Type B pancreatic cell (in vitro differentiated cells): ENCODE measurements around the gene MBD3. TPM values are rescaled to one million over a fixed set of nuclear protein-coding genes. Genes with fewer than 3 reads are reported as not detected.
"Not testable (repeated sequence)": the region's sequence is repeated elsewhere in the genome, so short reads cannot be mapped to it uniquely, and the experiment has no call there.

Experiments
- DNase-seq: peaks from one replicate; pipeline ENCODE4 v3.0.0; 2021; ENCODE audit warnings: mixed read lengths; ENCODE audit not compliant: unreplicated experiment; ENCODE audit errors: extremely low spot score
- H3K27ac Mint-ChIP-seq: 2 replicates; pipeline ENCODE4 v1.8.0; 2021; ENCODE audit warnings: mild to moderate bottlenecking, mixed read lengths
- H3K27me3 Mint-ChIP-seq: 2 replicates; pipeline ENCODE4 v1.8.0; 2021; ENCODE audit warnings: mixed read lengths
- H3K36me3 Mint-ChIP-seq: 2 replicates; pipeline ENCODE4 v1.8.0; 2021; ENCODE audit warnings: mixed read lengths
- H3K4me1 Mint-ChIP-seq: one replicate; pipeline ENCODE4 v1.8.0; 2021; ENCODE audit warnings: mixed read lengths; ENCODE audit not compliant: unreplicated experiment
- H3K4me3 Mint-ChIP-seq: 2 replicates; pipeline ENCODE4 v1.8.0; 2021; ENCODE audit warnings: mild to moderate bottlenecking, mixed read lengths
- H3K9me3 Mint-ChIP-seq: 2 replicates; pipeline ENCODE4 v1.8.0; 2021; ENCODE audit warnings: mixed read lengths
- CTCF ChIP-seq: fragments of 200-600 bp; sonication (generic); conservative IDR thresholded peaks from 2 replicates; pipeline ENCODE4 v1.5.0; 2021; ENCODE audit warnings: antibody characterized with exemption, mild to moderate bottlenecking
- total RNA-seq: library from RNA; stranded (reverse); gene quantifications from 2 replicates; pipeline ENCODE4 v1.2.1, GENCODE V29; 2021; ENCODE audit warnings: low replicate concordance

The MBD3 gene
- total RNA-seq, 1 donor from 2014 or later = 110 TPM

DNA sequence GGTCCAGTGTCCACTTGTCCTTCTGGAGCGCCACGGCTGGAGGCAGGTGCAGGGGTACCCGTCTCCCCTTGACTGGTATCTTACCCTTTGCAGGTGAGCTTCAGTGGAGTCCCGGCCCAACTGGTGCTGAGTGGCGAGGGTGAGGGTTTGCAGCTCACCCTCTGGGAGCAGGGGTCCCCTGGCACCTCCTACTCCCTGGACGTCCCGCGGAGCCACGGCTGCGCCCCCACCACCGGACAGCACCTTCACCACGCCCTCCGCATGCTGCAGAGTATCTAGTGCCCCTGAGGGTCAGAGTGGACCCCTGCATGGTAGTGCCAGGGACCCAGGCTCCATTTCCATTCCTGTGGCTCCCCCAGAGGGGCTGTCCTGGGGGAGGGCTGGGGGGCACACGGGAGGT, 57.7 kb downstream of the MBD3 start:
- TF ChIP-seq CTCF = no peak
- no peaks in the 10 kb centered on the region for H3K9me3 Mint-ChIP-seq
- H3K27ac Mint-ChIP-seq = no peak overlapping the region
- no peaks in the 10 kb centered on the region for H3K36me3 Mint-ChIP-seq
- H3K27me3 Mint-ChIP-seq = peaks cover 11% of the 10 kb centered on the region
- DNase-seq = no peak
- H3K4me1 Mint-ChIP-seq = no peaks in the 10 kb centered on the region
- no peak overlapping the region for H3K4me3 Mint-ChIP-seq

DNA sequence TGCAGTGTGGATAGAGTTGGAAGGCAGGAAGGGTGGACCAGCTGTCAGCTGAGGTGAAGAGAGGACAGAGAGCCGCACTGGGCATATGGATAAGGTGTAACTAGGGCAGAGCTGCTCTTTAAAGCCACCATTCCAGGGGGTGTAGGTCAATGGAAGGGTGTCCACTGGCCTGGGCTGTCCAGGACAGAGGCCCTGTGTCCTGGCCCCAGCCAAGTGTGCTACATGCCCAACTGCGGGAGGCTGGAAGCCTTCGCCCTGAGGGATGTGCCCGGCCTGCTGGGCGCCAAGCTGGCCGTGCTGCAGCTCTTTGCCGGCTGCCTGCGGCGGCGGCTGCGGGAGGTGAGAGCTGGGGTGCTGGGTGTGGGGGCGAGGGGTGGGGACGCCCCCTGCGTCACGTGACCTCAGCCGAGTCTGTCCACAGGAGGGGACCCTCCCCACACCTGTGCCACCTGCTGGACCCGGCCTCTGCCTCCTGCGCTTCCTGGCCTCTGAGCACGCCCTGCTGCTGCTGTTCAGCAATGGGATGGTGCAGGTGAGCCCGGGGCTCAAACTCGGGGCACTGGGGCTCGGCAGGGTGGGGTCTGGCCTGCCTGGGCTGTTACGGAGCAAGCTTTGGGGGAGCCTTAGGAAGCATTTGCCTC, 59.0 kb downstream of the MBD3 start:
- Mint-ChIP-seq H3K4me3 (no peak overlapping the region), H3K4me1 (no peaks in the 10 kb centered on the region), H3K27me3 (peaks cover 12% of the 10 kb centered on the region), H3K27ac (no peak overlapping the region), H3K9me3 (no peaks in the 10 kb centered on the region), H3K36me3 (no peaks in the 10 kb centered on the region)
- no peak for TF ChIP-seq CTCF
- no peak for DNase-seq

DNA sequence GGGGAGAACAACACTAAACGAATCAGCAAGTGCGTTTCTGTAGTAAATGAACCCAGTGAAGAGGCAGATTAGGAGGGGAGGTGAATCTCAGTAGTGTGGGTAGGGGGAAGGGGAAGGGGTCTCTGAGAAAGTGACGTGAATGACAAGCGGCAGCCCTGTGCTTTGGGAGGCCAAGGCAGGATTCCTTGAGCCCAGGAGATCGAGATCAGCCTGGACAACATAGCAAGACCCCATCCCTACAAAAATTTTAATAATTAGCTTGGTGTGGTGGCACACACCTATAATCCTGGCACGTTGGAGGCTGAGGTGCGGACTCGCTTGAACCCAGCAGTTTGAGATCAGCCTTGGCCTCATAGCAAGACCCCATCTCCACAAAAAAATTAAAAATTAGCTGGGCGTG, 60.7 kb downstream of the MBD3 start:
- no peaks in the 10 kb centered on the region for H3K36me3 Mint-ChIP-seq
- H3K4me3 Mint-ChIP-seq = no peak overlapping the region
- no peak overlapping the region for H3K27ac Mint-ChIP-seq
- no peaks in the 10 kb centered on the region for H3K4me1 Mint-ChIP-seq
- no peak for DNase-seq
- H3K27me3 Mint-ChIP-seq = peaks cover 18% of the 10 kb centered on the region
- no peaks in the 10 kb centered on the region for H3K9me3 Mint-ChIP-seq
- no peak for TF ChIP-seq CTCF

- TF ChIP-seq CTCF = no peak
- Mint-ChIP-seq H3K4me3 (no peak overlapping the region), H3K27me3 (peaks cover 20% of the 10 kb centered on the region), H3K36me3 (no peaks in the 10 kb centered on the region), H3K27ac (no peak overlapping the region), H3K4me1 (no peaks in the 10 kb centered on the region), H3K9me3 (no peaks in the 10 kb centered on the region)
- DNase-seq = no peak
Observed at GRCh38 chr19:1531587-1531986, 61.1 kb downstream of the MBD3 start.

DNA sequence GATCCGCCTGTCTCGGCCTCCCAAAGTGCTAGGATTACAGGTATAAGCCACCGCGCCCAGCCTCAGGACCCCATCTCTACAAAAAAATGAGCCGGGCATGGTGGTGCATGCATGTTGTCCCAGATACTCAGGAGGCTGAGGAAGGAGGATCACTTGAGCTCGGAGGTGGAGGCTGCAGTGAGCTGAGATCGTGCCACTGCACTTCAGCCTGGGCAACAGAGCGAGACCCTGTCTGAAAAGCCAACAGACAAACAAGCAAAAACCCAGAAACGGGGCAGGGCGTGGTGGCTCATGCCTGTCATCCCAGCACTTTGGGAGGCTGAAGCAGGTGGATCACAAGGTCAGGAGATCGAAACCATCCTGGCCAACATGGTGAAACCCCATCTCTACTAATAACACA, 61.8 kb downstream of the MBD3 start:
- not testable (repeated sequence) for H3K36me3 Mint-ChIP-seq, DNase-seq, H3K4me1 Mint-ChIP-seq, H3K4me3 Mint-ChIP-seq, H3K9me3 Mint-ChIP-seq, H3K27ac Mint-ChIP-seq
- H3K27me3 Mint-ChIP-seq = peaks cover 27% of the 10 kb centered on the region

- no peak overlapping the region for H3K4me3 Mint-ChIP-seq
- H3K27ac Mint-ChIP-seq = no peak overlapping the region
- H3K36me3 Mint-ChIP-seq = no peaks in the 10 kb centered on the region
- peaks cover 36% of the 10 kb centered on the region for H3K27me3 Mint-ChIP-seq
- no peaks in the 10 kb centered on the region for H3K9me3 Mint-ChIP-seq
- no peak for TF ChIP-seq CTCF
- no peak for DNase-seq
- no peaks in the 10 kb centered on the region for H3K4me1 Mint-ChIP-seq
Observed at GRCh38 chr19:1529430-1529816, 63.2 kb downstream of the MBD3 start.
